Ishikawa (cell line): ENCODE data around the gene LETM1.

Source experiments
- CEBPB ChIP-seq: IDR thresholded peaks from 2 replicates; pipeline ENCODE4 v1.6.1; 2012
- CREB1 ChIP-seq: IDR thresholded peaks from 2 replicates; pipeline ENCODE4 v1.6.1; 2012; ENCODE audit warnings: low read depth
- EGR1 ChIP-seq: IDR thresholded peaks from 2 replicates; pipeline ENCODE4 v1.6.1; 2012
- EP300 ChIP-seq: IDR thresholded peaks from 2 replicates; pipeline ENCODE4 v1.6.1; 2012; ENCODE audit warnings: borderline replicate concordance
- FOXM1 ChIP-seq: IDR thresholded peaks from 2 replicates; pipeline ENCODE4 v1.6.1; 2012; ENCODE audit warnings: low read depth, borderline replicate concordance
- NFIC ChIP-seq: IDR thresholded peaks from 2 replicates; pipeline ENCODE4 v1.6.1; 2012
- RAD21 ChIP-seq: IDR thresholded peaks from 2 replicates; pipeline ENCODE4 v1.6.1; 2012; ENCODE audit warnings: low read depth
- REST ChIP-seq: IDR thresholded peaks from 2 replicates; pipeline ENCODE4 v1.6.1; 2012; ENCODE audit warnings: low read depth, mild to moderate bottlenecking
- TAF1 ChIP-seq: IDR thresholded peaks from 2 replicates; pipeline ENCODE4 v1.6.1; 2012; ENCODE audit warnings: low read depth, mild to moderate bottlenecking
- TCF12 ChIP-seq: IDR thresholded peaks from 2 replicates; pipeline ENCODE4 v1.6.1; 2012; ENCODE audit warnings: low read depth
- TEAD4 ChIP-seq: IDR thresholded peaks from 2 replicates; pipeline ENCODE4 v1.6.1; 2012
- USF1 ChIP-seq: IDR thresholded peaks from 2 replicates; pipeline ENCODE4 v1.6.1; 2012
- YY1 ChIP-seq: IDR thresholded peaks from 2 replicates; pipeline ENCODE4 v1.6.1; 2012; ENCODE audit warnings: low read depth
- ZBTB7A ChIP-seq: IDR thresholded peaks from 2 replicates; pipeline ENCODE4 v1.6.1; 2012; ENCODE audit warnings: low read depth
- TF ChIP-seq, protein P1 (sequence below): IDR thresholded peaks from 2 replicates; pipeline ENCODE4 v1.6.1; 2012

LETM1 gene

GRCh38 chr4:1885414-1885813 is 29.5 kb upstream of the LETM1 start:
- TF ChIP-seq, protein P1, sequence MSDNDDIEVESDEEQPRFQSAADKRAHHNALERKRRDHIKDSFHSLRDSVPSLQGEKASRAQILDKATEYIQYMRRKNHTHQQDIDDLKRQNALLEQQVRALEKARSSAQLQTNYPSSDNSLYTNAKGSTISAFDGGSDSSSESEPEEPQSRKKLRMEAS: no peak
- TF ChIP-seq TCF12 (no peak), CEBPB (no peak), YY1 (no peak), EP300 (no peak)

- TF ChIP-seq CREB1 (no peak), EGR1 (no peak), YY1 (no peak), NFIC (no peak), CEBPB (no peak), TAF1 (no peak), ZBTB7A (no peak), FOXM1 (no peak), REST (no peak), TEAD4 (no peak), USF1 (no peak)
These were observed 27.6 kb upstream of the LETM1 start for GRCh38 chr4:1883583-1883982.

- TF ChIP-seq EP300 (no peak), TAF1 (no peak), CEBPB (no peak), TCF12 (no peak), CREB1 (no peak), REST (no peak), EGR1 (no peak), USF1 (no peak), TEAD4 (no peak), ZBTB7A (no peak), NFIC (no peak), YY1 (no peak)
These were observed 26.9 kb upstream of the LETM1 start for GRCh38 chr4:1882850-1883271.

GRCh38 chr4:1880332-1880731 is 24.4 kb upstream of the LETM1 start:
- no peak for TF ChIP-seq YY1
- TF ChIP-seq NFIC: no peak

DNA sequence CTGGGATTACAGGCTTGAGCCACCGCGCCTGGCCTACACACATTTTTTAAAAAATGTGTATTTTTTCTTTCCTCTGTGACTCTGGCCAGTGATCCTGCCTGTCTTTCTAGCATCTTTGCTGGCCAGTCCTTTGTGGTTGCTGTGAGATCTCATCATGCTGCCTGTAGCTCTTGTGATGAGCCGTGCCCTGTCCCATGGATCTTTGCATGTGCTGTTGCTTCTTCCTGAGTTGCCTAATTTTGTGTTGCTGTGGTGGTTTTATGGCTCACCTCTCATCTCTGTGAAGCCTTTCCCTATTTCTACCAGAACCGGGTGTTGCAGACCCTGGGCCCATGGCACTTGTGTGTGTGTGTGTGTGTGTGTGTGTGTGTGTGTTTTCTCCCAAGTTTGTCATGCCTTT is 23.5 kb upstream of the LETM1 start:
- no peak for TF ChIP-seq TAF1

DNA sequence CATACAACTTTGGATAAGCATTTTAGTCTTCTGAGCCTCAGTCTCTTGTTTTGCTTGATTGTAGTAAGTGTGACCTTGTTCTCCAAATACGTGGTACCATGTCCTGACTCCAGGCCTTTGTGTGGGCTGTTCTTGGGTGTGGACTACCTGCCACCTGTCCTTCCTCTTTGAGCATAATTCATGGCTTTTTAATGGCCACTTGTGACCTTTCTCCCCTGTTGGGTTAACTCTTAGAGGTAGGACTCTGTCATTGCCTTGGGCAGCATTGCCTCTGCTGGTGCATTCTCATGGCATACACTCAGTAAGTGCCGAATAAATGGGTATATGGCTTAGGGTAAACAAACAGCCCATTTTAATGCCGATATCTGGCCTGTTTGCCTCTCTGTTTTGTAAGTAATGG is 18.2 kb upstream of the LETM1 start:
- TF ChIP-seq EGR1: no peak
- TF ChIP-seq FOXM1: no peak
- no peak for TF ChIP-seq REST
- TF ChIP-seq ZBTB7A: no peak
- no peak for TF ChIP-seq NFIC
- TF ChIP-seq RAD21: no peak
- TF ChIP-seq CEBPB: no peak
